ENCODE results near the gene JAG1. TPM values are rescaled to one million over a fixed set of nuclear protein-coding genes. Genes with fewer than 3 reads are reported as not detected.
A peak's percentile ranks its signal among the peaks of the same experiment; 100 is the strongest.

The JAG1 gene
- polyA plus RNA-seq, 3 donors, result 0.70 to 6.8 (median 0.85) TPM

DNA sequence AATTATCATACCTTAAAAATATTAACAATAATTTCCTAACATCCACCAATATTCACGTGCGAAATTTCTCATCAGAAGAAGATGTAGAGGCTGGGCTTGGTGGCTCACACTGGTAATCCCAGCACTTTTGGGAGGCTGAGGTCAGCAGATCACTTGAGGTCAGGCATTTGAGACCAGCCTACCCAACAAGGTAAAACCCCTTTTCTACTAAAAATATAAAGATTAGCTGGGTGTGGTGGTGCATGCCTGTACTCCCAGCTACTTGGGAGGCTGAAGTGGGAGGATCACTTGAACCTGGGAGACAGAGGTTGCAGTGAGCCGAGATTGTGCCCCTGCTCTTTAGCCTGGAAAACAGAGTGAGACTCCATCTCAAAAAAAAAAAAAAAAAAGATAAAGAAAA, 36.1 kb upstream of the JAG1 start:
- Histone ChIP-seq H3K9ac (ENCODE audit: insufficient read depth, low read length, poor library complexity, severe bottlenecking) (no peak overlapping the region), H3K4me2 (replicated peaks; ENCODE audit: extremely low read depth, low read length, poor library complexity, severe bottlenecking) (no peak overlapping the region), H3K4me3 (replicated peaks in 1 of 3; ENCODE audit: low read depth in 2 of 3, low read length in 3 of 3) (no peak overlapping the region), H3K79me2 (ENCODE audit: insufficient read depth, low read length) (no peaks in the 10 kb centered on the region), H2AFZ (ENCODE audit: insufficient read depth, low read depth, low read length, poor library complexity, severe bottlenecking) (no peak overlapping the region), H3K36me3 (replicated peaks in 1 of 2; ENCODE audit: control insufficient read depth in 1 of 2, insufficient read depth in 2 of 2, low read length in 2 of 2) (no peaks in the 10 kb centered on the region), H3K27me3 (ENCODE audit: control insufficient read depth in 2 of 2, insufficient read depth in 2 of 2, low read length in 2 of 2) (no peaks in the 10 kb centered on the region), H3K9me3 (replicated peaks in 1 of 2; ENCODE audit: control insufficient read depth in 1 of 2, insufficient read depth in 1 of 2, low read length in 2 of 2) (no peaks in the 10 kb centered on the region), H3K4me1 (ENCODE audit: control insufficient read depth in 1 of 2, insufficient read depth in 2 of 2, low read length in 2 of 2) (no peaks in the 10 kb centered on the region), H4K20me1 (ENCODE audit: insufficient read depth, low read length) (no peaks in the 10 kb centered on the region), H3K27ac (ENCODE audit: low read depth in 1 of 2, low read length in 2 of 2) (no peak overlapping the region)
- H3K27ac Mint-ChIP-seq, result no peak overlapping the region
- no peak for TF ChIP-seq CTCF (IDR thresholded peaks at IDR 0.05)
- no peak overlapping the region for H3K4me3 Mint-ChIP-seq
- 100% methylated on average over 2 of the region's 3 CpGs for WGBS (ENCODE audit: insufficient coverage)
- intact Hi-C loops (cut with micrococcal nuclease), result no loop called here
- no peak for DNase-seq
- peaks cover 0 to 7% (median 0%) of the 10 kb centered on the region in 7 donors for H3K9me3 Mint-ChIP-seq
- H3K4me1 Mint-ChIP-seq, result no peaks in the 10 kb centered on the region
- no peaks in the 10 kb centered on the region for H3K36me3 Mint-ChIP-seq
- peaks cover 0 to 4% (median 2%) of the 10 kb centered on the region in 3 donors for H3K27me3 Mint-ChIP-seq (ENCODE audit: low read depth in 3 of 3)

DNA sequence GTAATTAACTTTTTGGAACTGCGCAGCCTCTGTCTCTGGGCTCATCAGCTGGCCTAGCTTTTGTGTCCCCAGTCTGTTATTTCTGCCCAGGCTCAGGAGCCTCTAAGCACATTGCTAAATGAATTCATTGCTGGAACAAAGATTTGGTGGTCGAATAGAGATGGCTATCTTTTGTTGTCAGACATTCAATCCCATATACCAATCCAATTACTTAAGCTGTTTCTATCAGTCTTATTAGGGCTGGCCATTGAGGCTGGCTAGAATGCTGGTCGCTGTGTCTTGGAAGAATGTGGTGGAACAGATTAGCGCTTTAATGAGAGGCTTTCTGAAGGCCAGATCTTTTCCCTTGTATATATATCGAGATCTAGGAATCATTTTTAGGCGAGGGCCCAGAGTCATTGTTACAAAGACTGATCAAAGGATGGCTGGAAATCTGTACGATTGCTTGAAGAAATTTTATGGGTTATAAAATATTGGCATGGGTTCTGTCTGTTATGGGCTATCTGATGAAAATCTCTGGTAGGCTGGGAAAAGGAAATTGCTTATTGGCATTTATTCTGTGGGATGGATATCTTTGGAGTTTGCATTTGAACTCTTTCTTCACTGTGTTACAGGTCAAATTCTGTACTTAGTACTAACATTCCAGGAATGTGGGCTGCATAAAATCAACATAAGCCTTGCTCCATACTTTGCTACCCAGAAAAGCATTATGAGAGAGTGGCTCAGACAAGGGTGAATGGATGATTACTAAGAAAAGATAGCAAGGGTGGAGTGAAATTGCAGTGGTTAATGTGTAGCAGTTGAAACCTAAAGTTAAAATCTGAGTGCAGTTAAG, 34.8 kb upstream of the JAG1 start:
- H2AFZ ChIP-seq (ENCODE audit: insufficient read depth, low read depth, low read length, poor library complexity, severe bottlenecking), result no peak overlapping the region
- no peak for TF ChIP-seq CTCF (IDR thresholded peaks at IDR 0.05)
- 87% methylated on average over 6 of the region's 7 CpGs for WGBS (ENCODE audit: insufficient coverage)
- H3K79me2 ChIP-seq (ENCODE audit: insufficient read depth, low read length), result no peaks in the 10 kb centered on the region
- H3K4me1 ChIP-seq (ENCODE audit: control insufficient read depth in 1 of 2, insufficient read depth in 2 of 2, low read length in 2 of 2), result no peaks in the 10 kb centered on the region
- no peaks in the 10 kb centered on the region for H3K36me3 ChIP-seq (replicated peaks in 1 of 2; ENCODE audit: control insufficient read depth in 1 of 2, insufficient read depth in 2 of 2, low read length in 2 of 2)
- no peak for DNase-seq
- no peak overlapping the region for H3K4me2 ChIP-seq (replicated peaks; ENCODE audit: extremely low read depth, low read length, poor library complexity, severe bottlenecking)
- H3K4me3 ChIP-seq (replicated peaks in 1 of 3; ENCODE audit: low read depth in 2 of 3, low read length in 3 of 3), result no peak overlapping the region
- H3K9ac ChIP-seq (ENCODE audit: insufficient read depth, low read length, poor library complexity, severe bottlenecking), result no peak overlapping the region
- peak overlapping the region in 1 of 7 donors; percentile 2 for H3K27ac Mint-ChIP-seq
- H3K27ac ChIP-seq (ENCODE audit: low read depth in 1 of 2, low read length in 2 of 2), result no peak overlapping the region
- no peaks in the 10 kb centered on the region for H3K4me1 Mint-ChIP-seq
- H3K4me3 Mint-ChIP-seq, result no peak overlapping the region
- H3K9me3 ChIP-seq (replicated peaks in 1 of 2; ENCODE audit: control insufficient read depth in 1 of 2, insufficient read depth in 1 of 2, low read length in 2 of 2), result no peaks in the 10 kb centered on the region
- H3K27me3 ChIP-seq (ENCODE audit: control insufficient read depth in 2 of 2, insufficient read depth in 2 of 2, low read length in 2 of 2), result no peaks in the 10 kb centered on the region
- H3K36me3 Mint-ChIP-seq, result no peaks in the 10 kb centered on the region
- H4K20me1 ChIP-seq (ENCODE audit: insufficient read depth, low read length), result no peaks in the 10 kb centered on the region
- peaks cover under 1 to 4% (median 2%) of the 10 kb centered on the region in 3 donors for H3K27me3 Mint-ChIP-seq (ENCODE audit: low read depth in 3 of 3)
- peaks cover 2 to 13% (median 5%) of the 10 kb centered on the region in 7 donors for H3K9me3 Mint-ChIP-seq
- intact Hi-C loops (cut with micrococcal nuclease), result no loop called here
